Endodermal cell (in vitro differentiated cells): ENCODE results near the gene DENND5A. TPM values are rescaled to one million over a fixed set of nuclear protein-coding genes. Genes with fewer than 3 reads are reported as not detected.
"Not testable (repeated sequence)": the region's sequence is repeated elsewhere in the genome, so short reads cannot be mapped to it uniquely, and the experiment has no call there.

Source experiments
- DNase-seq: peaks from one replicate; pipeline ENCODE4 v3.0.0-alpha.2; 2017
- H3K27ac ChIP-seq: 2 replicates; pipeline ENCODE4 v1.5.1; 2013; ENCODE audit warnings: mild to moderate bottlenecking, low read depth, low read length, moderate library complexity
- H3K27me3 ChIP-seq: 2 replicates; pipeline ENCODE4 v1.6.1; 2013; ENCODE audit warnings: mild to moderate bottlenecking, low read length, moderate library complexity; ENCODE audit not compliant: insufficient read depth, control insufficient read depth, poor library complexity, severe bottlenecking
- H3K36me3 ChIP-seq: 2 replicates; pipeline ENCODE4 v1.7.0; 2013; ENCODE audit warnings: mild to moderate bottlenecking, low read length, moderate library complexity; ENCODE audit not compliant: control insufficient read depth, insufficient read depth
- H3K4me1 ChIP-seq: one replicate; pipeline ENCODE4 v1.7.0; 2013; ENCODE audit warnings: low read length; ENCODE audit not compliant: control insufficient read depth, insufficient read depth
- H3K4me3 ChIP-seq: 2 replicates; pipeline ENCODE4 v1.5.1; 2013; ENCODE audit warnings: mild to moderate bottlenecking, low read length, moderate library complexity
- H3K9ac ChIP-seq: 2 replicates; pipeline ENCODE4 v1.6.1; 2013; ENCODE audit warnings: mild to moderate bottlenecking, low read length, moderate library complexity; ENCODE audit not compliant: poor library complexity, severe bottlenecking; ENCODE audit errors: extremely low read depth
- H3K9me3 ChIP-seq: 2 replicates; pipeline ENCODE4 v1.6.1; 2013; ENCODE audit warnings: mild to moderate bottlenecking, low read length, moderate library complexity; ENCODE audit not compliant: control insufficient read depth
- H3K27ac Mint-ChIP-seq: 2 replicates; pipeline ENCODE4 v1.8.0; 2020; ENCODE audit warnings: mixed read lengths
- H3K27me3 Mint-ChIP-seq: 2 replicates; pipeline ENCODE4 v1.8.0; 2021; ENCODE audit warnings: mild to moderate bottlenecking, mixed read lengths; ENCODE audit not compliant: insufficient read depth
- H3K36me3 Mint-ChIP-seq: 2 replicates; pipeline ENCODE4 v1.8.0; 2020; ENCODE audit warnings: low read depth, mixed read lengths
- H3K4me1 Mint-ChIP-seq: 2 replicates; pipeline ENCODE4 v1.8.0; 2020; ENCODE audit warnings: mixed read lengths
- H3K4me3 Mint-ChIP-seq: 2 replicates; pipeline ENCODE4 v1.8.0; 2020; ENCODE audit warnings: mild to moderate bottlenecking, moderate library complexity, mixed read lengths
- H3K9me3 Mint-ChIP-seq: 2 replicates; pipeline ENCODE4 v1.8.0; 2020; ENCODE audit warnings: mild to moderate bottlenecking, mixed read lengths
- WGBS, 2 experiments: methylation state at CpG; one replicate each; pipeline versions ENCODE4 v1.1.5 to v1.1.7; 2013; ENCODE audit warnings: missing lambda C conversion rate in 2 of 2, mixed read lengths in 1 of 2; ENCODE audit not compliant: insufficient coverage in 1 of 2, insufficient read length in 1 of 2; 5-methylcytosine and 5-hydroxymethylcytosine counted together
- total RNA-seq, 2 donors: library from RNA; stranded (reverse); fragmentation: NEBNext Ultra II Directional in 1 of 2; extraction: Animal tissue kit (Norgen Biotek cat#: 25700) in 1 of 2; gene quantifications; 2 replicates in 1 of 2; 3 replicates in 1 of 2; pipeline ENCODE4 v1.2.1, GENCODE V29; 2021
- TF ChIP-seq, protein P1 (sequence below): fragments of 200-600 bp; sonication (generic); conservative IDR thresholded peaks from 2 replicates; pipeline ENCODE4 v1.5.0; 2021; ENCODE audit warnings: antibody characterized with exemption, mild to moderate bottlenecking

The DENND5A gene
- total RNA-seq, 2 donors from 2014 or later: 119 to 171 TPM

DNA sequence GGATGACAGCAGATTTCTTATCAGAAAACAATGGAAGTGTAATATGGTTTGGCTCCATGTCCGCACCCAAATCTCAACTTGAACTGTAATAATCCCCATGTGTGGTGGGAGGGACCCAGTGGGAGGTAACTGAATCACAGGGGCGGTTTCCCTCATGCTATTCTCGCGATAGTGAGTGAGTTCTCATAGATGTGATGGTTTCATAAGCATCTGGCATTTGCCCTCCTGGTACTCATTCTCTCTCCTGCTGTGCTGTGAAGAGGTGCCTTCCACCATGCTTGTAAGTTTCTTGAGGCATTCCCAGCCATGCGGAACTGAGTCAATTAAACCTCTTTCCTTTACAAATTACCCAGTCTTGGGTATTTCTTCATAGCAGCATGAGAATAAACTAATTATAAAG, 92.8 kb downstream of the DENND5A start:
- peaks cover 66% of the 10 kb centered on the region for H3K4me1 Mint-ChIP-seq
- no peak overlapping the region for H3K27ac ChIP-seq
- peaks cover 46% of the 10 kb centered on the region for H3K36me3 Mint-ChIP-seq
- H3K9ac ChIP-seq: no peak overlapping the region
- H3K27me3 Mint-ChIP-seq: no peaks in the 10 kb centered on the region
- H3K9me3 Mint-ChIP-seq: no peaks in the 10 kb centered on the region
- H3K27ac Mint-ChIP-seq: no peak overlapping the region
- H3K4me3 ChIP-seq: no peak overlapping the region
- no peaks in the 10 kb centered on the region for H3K27me3 ChIP-seq
- H3K4me3 Mint-ChIP-seq: no peak overlapping the region
- peaks cover 19% of the 10 kb centered on the region for H3K4me1 ChIP-seq
- peak; percentile 54 for DNase-seq
- TF ChIP-seq, protein P1, sequence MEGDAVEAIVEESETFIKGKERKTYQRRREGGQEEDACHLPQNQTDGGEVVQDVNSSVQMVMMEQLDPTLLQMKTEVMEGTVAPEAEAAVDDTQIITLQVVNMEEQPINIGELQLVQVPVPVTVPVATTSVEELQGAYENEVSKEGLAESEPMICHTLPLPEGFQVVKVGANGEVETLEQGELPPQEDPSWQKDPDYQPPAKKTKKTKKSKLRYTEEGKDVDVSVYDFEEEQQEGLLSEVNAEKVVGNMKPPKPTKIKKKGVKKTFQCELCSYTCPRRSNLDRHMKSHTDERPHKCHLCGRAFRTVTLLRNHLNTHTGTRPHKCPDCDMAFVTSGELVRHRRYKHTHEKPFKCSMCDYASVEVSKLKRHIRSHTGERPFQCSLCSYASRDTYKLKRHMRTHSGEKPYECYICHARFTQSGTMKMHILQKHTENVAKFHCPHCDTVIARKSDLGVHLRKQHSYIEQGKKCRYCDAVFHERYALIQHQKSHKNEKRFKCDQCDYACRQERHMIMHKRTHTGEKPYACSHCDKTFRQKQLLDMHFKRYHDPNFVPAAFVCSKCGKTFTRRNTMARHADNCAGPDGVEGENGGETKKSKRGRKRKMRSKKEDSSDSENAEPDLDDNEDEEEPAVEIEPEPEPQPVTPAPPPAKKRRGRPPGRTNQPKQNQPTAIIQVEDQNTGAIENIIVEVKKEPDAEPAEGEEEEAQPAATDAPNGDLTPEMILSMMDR: no peak
- H3K9me3 ChIP-seq: peaks cover 4% of the 10 kb centered on the region
- 94 to 100% methylated on average over 1 to 5 of the region's 5 CpGs for WGBS, 2 experiments
- peaks cover 53% of the 10 kb centered on the region for H3K36me3 ChIP-seq

DNA sequence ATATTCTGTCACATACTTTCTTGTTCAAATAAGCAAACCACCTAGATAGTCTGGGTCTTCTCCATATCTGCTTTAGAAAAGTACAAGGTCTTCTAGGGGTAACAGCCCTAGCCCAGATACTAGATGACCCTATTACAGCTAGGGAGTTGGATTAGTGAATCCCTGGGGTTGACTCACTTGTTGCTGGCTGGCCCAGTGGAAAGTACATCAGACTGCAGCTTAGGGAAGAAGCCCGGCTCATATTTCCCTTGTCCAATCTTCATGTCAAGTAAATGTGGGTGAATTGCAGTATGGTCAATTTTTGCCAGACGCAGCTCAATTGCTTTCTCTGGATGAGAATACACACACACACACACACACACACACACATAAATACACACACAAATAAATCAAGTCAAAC, 94.7 kb downstream of the DENND5A start:
- no peak overlapping the region for H3K27ac ChIP-seq
- no peak for DNase-seq
- H3K27me3 Mint-ChIP-seq: no peaks in the 10 kb centered on the region
- H3K9me3 Mint-ChIP-seq: peaks cover 2% of the 10 kb centered on the region
- peaks cover 47% of the 10 kb centered on the region for H3K36me3 Mint-ChIP-seq
- H3K27me3 ChIP-seq: no peaks in the 10 kb centered on the region
- H3K9ac ChIP-seq: no peak overlapping the region
- peaks cover 12% of the 10 kb centered on the region for H3K4me1 ChIP-seq
- no peak overlapping the region for H3K4me3 ChIP-seq
- no peak overlapping the region for H3K4me3 Mint-ChIP-seq
- peaks cover 54% of the 10 kb centered on the region for H3K4me1 Mint-ChIP-seq
- H3K27ac Mint-ChIP-seq: peak overlapping the region; percentile 59
- H3K36me3 ChIP-seq: peaks cover 46% of the 10 kb centered on the region
- peaks cover 4% of the 10 kb centered on the region for H3K9me3 ChIP-seq
- 94% methylated on average over 2 of the region's 2 CpGs; no CpG with 5 or more reads in 1 of the 2 experiments for WGBS, 2 experiments
- TF ChIP-seq, protein P1: no peak

DNA sequence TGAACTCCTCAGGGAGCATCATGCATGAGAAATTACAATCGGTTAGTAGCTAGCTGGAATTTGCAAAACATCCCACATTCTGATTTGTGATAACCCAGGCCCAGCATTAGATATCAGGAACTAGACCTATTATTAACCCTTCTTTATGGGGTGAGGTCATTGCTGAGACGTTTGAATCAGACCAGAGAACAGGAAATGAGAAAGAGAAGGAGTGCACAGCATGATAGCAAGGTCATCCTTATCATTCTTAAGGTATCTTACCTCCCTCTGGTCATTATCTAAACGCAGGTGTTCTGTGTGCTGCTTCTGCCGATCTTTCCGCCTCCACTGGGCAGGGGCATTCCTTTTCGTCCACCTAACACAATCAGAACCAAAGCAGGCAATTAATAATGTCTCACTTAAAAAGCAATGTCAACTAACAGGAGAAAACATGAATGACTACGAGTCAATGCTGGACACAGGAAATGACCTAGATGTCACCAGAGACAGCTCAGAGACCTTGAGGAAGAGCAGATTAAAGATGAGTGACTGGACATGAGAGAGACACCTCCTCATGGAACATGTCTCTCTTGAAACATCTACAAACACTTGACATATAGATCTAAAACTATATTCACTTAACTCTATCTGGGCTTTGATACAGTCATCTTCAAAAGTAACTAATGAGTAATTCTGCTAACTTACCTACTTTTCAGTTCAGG, 95.4 kb downstream of the DENND5A start:
- H3K4me1 ChIP-seq: peaks cover 12% of the 10 kb centered on the region
- peak overlapping the region; percentile 40 for H3K27ac Mint-ChIP-seq
- WGBS, 2 experiments: 64 to 86% methylated on average over 1 to 7 of the region's 7 CpGs
- no peaks in the 10 kb centered on the region for H3K27me3 ChIP-seq
- peaks cover 42% of the 10 kb centered on the region for H3K36me3 Mint-ChIP-seq
- DNase-seq: no peak
- no peak overlapping the region for H3K27ac ChIP-seq
- H3K9me3 ChIP-seq: peaks cover 4% of the 10 kb centered on the region
- no peak overlapping the region for H3K9ac ChIP-seq
- peaks cover 47% of the 10 kb centered on the region for H3K4me1 Mint-ChIP-seq
- no peaks in the 10 kb centered on the region for H3K27me3 Mint-ChIP-seq
- peaks cover 2% of the 10 kb centered on the region for H3K9me3 Mint-ChIP-seq
- TF ChIP-seq, protein P1: no peak
- H3K4me3 Mint-ChIP-seq: no peak overlapping the region
- peaks cover 49% of the 10 kb centered on the region for H3K36me3 ChIP-seq
- H3K4me3 ChIP-seq: no peak overlapping the region

DNA sequence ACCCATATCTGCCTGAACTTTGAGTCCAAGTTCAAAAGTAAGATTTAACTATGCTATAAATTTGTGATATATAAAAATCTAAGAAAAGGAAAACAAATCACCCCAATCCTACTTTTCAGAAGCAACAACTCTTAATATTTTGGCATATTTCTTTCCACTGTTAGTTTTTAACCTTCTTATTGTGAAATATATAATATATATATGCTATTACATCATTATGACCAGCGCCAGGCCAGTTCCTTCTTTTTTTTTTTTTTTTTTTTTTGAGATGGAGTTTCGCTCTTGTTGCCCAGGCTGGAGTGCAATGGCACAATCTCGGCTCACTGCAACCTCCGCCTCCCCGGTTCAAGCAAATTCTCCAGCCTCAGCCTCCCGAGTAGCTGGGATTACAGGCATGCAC, 103.2 kb downstream of the DENND5A start:
- not testable (repeated sequence) for H3K9me3 Mint-ChIP-seq, H3K9ac ChIP-seq, H3K4me1 ChIP-seq, H3K9me3 ChIP-seq, H3K4me3 Mint-ChIP-seq, DNase-seq, H3K4me1 Mint-ChIP-seq, H3K27me3 Mint-ChIP-seq, H3K27ac Mint-ChIP-seq, H3K4me3 ChIP-seq, H3K27me3 ChIP-seq, H3K27ac ChIP-seq
- WGBS, 2 experiments: 96 to 100% methylated on average over 3 to 6 of the region's 6 CpGs
- H3K36me3 Mint-ChIP-seq: peaks cover 56% of the 10 kb centered on the region
- peaks cover 77% of the 10 kb centered on the region for H3K36me3 ChIP-seq
